Activated T-cell treated with anti-CD3 and anti-CD28 coated beads for 24 hours (primary cell): ENCODE measurements around the gene KLHDC7B.

ENCODE experiments used
- DNase-seq: peaks from one replicate; pipeline ENCODE4 v3.0.0-alpha.2; 2020; ENCODE audit warnings: low read depth

KLHDC7B gene

DNA sequence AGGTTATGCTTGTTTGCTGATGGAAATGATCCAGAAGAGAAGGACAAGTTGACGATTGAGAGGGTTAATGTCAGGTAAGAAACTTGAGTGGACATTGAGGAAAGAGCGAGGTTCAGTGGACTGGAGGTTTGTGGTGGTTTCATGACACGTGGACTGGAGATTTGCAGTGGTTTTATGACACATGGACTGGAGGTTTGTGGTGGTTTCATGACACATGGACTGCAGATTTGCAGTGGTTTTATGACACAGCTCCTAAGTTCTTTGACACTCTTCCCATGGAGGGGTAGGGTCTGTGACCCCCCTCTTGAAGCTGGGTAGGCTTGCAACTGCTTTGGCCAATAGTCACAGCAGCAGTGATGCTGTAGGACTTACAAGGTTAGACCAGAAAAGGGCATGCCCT, 49.5 kb downstream of the KLHDC7B start:
- no peak for DNase-seq

DNA sequence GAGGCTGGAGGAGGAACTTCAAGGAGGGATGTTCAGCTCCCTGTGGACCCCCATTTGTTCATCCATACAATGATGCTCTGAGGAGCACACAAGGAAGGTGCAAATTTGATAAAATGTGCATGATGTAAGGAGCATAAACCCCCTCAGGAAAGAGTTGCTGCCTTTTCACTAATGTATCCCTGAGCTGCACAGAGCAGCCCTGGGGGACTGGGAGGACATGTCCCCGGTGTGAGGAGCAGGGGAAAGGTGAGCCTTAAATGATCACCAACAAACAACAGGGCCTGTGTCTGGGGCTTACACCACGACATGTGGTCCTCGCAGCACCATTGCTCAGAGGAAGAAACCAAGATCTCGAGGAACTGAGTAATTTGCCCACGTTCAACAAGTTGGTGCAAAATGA, 51.4 kb downstream of the KLHDC7B start:
- DNase-seq = no peak

DNA sequence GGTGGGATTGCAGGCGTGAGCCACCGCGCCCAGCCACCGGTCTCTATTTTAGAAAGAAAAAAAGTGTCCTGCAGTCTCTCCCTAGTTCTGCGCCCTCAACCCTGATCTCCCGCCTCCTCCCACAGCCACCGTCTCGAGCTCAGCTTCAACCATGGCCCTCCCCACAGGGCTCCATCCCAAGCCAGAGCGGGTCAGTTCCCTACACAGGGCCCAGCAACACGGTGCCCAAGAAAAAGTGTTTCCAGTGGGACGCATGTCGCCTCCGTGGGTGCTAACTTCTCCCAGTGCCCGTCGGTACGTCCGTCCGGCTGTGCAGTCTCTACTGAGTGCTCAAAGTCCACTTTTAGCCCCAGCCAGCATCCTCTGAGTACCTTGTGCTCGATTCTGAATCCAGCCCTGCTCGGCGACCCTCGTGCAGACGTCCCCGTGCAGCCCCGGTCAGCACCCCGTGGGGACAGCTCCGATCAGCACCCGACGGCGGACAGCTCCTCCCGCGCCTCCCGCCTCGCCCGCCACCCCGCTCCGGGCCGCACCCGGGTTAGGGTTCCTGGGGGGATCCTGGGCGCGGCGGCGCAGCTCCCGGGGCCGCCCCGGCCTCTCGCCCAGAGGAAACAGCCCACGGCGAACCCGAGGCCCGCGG, 54.2 kb downstream of the KLHDC7B start:
- DNase-seq = peak; percentile 47

DNA sequence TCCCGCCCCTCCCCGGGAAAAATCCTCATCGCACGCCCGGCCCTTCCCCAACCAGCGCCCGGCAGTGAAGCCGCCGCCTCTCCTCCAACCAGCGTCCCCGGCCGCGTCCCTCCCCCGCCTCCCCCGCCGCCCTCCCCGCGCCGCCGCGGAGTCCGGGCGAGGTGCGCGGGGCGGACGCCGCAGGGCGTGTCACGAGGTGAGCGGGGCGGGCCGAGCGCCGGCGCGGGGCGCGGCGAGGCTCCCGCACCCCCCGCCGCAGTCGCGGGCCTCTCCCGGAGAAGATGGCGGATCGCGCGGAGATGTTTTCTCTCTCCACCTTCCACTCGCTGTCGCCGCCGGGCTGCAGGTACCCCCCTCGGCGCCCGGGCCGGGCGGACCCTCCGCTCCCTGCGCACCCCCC, 54.8 kb downstream of the KLHDC7B start, which contains the start of gene MAPK8IP2:
MAPK8IP2 (plus strand) TSS at position 256 of the 400 bp plus-strand sequence; CDS start at position 282, 26 bp downstream.
- no peak for DNase-seq
